NB4 (cell line): Measurements from ENCODE around the gene XRCC6.
A peak's percentile ranks its signal among the peaks of the same experiment; 100 is the strongest.
"Not testable (repeated sequence)": the region's sequence is repeated elsewhere in the genome, so short reads cannot be mapped to it uniquely, and the experiment has no call there.

ENCODE experiments used
- DNase-seq: peaks from one replicate; pipeline ENCODE4 v3.0.0; 2010; ENCODE audit warnings: low read depth
- H3K4me3 ChIP-seq: one replicate; pipeline ENCODE4 v1.5.1; 2011; ENCODE audit warnings: mild to moderate bottlenecking, low read depth, low read length, moderate library complexity
- CTCF ChIP-seq: IDR thresholded peaks from one replicate; pipeline ENCODE4 v1.5.1; 2012; ENCODE audit warnings: low read depth, low read length
- MAX ChIP-seq: IDR thresholded peaks from 2 replicates; pipeline ENCODE4 v1.6.1; 2011; ENCODE audit warnings: low read depth, low read length
- MYC ChIP-seq: IDR thresholded peaks from 2 replicates; pipeline ENCODE4 v1.6.1; 2011; ENCODE audit warnings: low read depth, low read length
- POLR2A ChIP-seq: IDR thresholded peaks from 2 replicates; pipeline ENCODE4 v1.6.1; 2011; ENCODE audit warnings: mild to moderate bottlenecking; ENCODE audit not compliant: insufficient read length; ENCODE audit errors: extremely low read depth

Gene XRCC6

GRCh38 chr22:41621911-41622179 is 750 bp downstream of the XRCC6 start:
- peak overlapping the region; percentile 96 for H3K4me3 ChIP-seq
- TF ChIP-seq POLR2A = no peak
- TF ChIP-seq MAX = no peak
- TF ChIP-seq MYC = no peak
- TF ChIP-seq CTCF = no peak
- no peak for DNase-seq

GRCh38 chr22:41625577-41625976 is 4.5 kb downstream of the XRCC6 start:
- DNase-seq = no peak
- H3K4me3 ChIP-seq = no peak overlapping the region
- TF ChIP-seq MYC (no peak), MAX (no peak), CTCF (no peak), POLR2A (no peak)

DNA sequence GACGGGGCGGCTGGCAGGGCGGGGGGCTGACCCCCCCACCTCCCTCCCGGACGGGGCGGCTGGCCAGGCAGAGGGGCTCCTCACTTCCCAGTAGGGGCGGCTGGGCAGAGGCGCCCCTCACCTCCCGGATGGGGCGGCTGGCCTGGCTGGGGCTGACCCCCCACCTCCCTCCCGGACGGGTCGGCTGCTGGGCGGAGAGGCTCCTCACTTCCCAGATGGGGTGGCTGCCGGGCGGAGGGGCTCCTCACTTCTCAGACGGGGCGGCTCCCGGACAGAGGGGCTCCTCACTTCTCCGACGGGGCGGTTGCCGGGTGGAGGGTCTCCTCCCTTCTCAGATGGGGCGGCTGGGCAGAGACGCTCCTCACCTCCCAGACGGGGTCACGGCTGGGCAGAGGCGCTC is 10.0 kb downstream of the XRCC6 start:
- DNase-seq, H3K4me3 ChIP-seq: not testable (repeated sequence)

- DNase-seq, H3K4me3 ChIP-seq: not testable (repeated sequence)
These were observed 10.5 kb downstream of the XRCC6 start for GRCh38 chr22:41631615-41632014.

DNA sequence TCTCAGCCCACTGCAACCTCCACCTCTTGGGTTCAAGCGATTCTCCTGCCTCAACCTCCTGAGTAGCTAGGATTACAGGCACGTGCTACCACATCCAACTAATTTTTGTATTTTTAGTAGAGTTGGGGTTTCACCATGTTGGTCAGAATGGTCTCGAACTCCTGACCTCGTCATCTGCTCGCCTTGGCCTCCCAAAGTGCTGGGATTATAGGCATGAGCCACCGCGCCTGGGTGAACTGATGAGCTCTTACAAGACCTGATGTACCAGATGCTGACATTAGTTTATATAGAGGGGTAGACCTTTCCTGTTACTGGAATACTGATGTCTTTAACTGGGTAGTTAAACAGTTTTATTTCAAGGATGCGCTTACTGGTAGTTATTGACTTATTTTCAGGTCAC is 13.5 kb downstream of the XRCC6 start:
- not testable (repeated sequence) for DNase-seq, H3K4me3 ChIP-seq

DNA sequence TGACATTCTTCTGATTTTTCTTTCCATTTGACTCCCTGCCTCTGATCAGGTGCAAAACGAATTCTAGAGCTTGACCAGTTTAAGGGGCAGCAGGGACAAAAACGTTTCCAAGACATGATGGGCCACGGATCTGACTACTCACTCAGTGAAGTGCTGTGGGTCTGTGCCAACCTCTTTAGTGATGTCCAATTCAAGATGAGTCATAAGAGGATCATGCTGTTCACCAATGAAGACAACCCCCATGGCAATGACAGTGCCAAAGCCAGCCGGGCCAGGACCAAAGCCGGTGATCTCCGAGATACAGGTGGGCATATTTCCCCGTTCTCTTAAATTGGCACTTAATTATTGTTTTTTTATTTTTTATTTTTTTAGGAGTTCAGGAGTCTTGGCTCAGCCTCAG is 15.4 kb downstream of the XRCC6 start:
- TF ChIP-seq MAX (no peak), CTCF (no peak), POLR2A (no peak), MYC (no peak)
- no peak overlapping the region for H3K4me3 ChIP-seq
- DNase-seq = no peak

GRCh38 chr22:41637623-41638022 is 16.5 kb downstream of the XRCC6 start:
- not testable (repeated sequence) for DNase-seq, H3K4me3 ChIP-seq

DNA sequence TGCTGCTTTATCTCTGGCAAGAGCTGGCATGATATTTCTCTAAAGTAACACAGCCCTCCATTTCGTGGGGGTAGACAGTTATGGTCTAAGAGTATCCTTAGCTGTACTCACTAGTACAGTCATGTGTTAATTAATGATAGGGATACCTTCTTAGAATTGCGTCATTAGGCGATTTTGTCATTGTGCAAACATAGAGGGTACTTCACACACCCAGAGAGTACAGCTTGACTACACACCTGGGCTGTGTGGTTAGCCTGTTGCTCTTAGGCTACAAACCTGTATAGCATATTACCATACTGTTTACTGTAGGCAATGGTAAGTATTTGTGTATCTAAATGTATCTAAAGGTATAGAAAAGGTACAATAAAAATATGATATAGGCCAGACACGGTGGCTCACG is 17.0 kb downstream of the XRCC6 start:
- no peak overlapping the region for H3K4me3 ChIP-seq
- TF ChIP-seq MYC = no peak
- no peak for TF ChIP-seq POLR2A
- no peak for TF ChIP-seq CTCF
- TF ChIP-seq MAX = no peak
- DNase-seq = no peak
